HepG2 (cell line): Measurements from ENCODE around the gene FCAMR. TPM values are rescaled to one million over a fixed set of nuclear protein-coding genes. Genes with fewer than 3 reads are reported as not detected.

Source experiments
- ZBTB37 ChIP-seq: sonication (generic); formaldehyde crosslinking; IDR thresholded peaks from 2 replicates; pipeline ENCODE4 v1.4.0; 2020; ENCODE audit warnings: mild to moderate bottlenecking, missing genetic modification reagents
- polyA plus RNA-seq, 8 experiments: library from polyadenylated mRNA; depleted of rRNA in 3 of 8; stranded (reverse) in 7 of 8; unstranded in 1 of 8; fragments of >200 nt; fragmentation: Illumina TruSeq in 4 of 8; extraction: Trizol in 4 of 8; gene quantifications; 2 replicates each; pipeline versions ENCODE4 v1.2.1 to v1.2.3, GENCODE V29; 2011 to 2016; ENCODE audit warnings: low read depth in 4 of 8, missing spikeins in 1 of 8, mixed read lengths in 1 of 8; ENCODE audit not compliant: insufficient read depth in 1 of 8
- total RNA-seq, 5 experiments: library from RNA; depleted of rRNA; stranded (reverse); fragments of >200 nt; fragmentation: Illumina TruSeq; extraction: Trizol; gene quantifications; 2 replicates each; pipeline ENCODE4 v1.2.3, GENCODE V29; 2016; ENCODE audit warnings: low read depth in 1 of 5
- TF ChIP-seq, protein P1 (sequence below), 2 experiments: fragments of 450-650 bp in 1 of 2; sonication (generic) in 1 of 2; formaldehyde crosslinking in 1 of 2; IDR thresholded peaks; 2 replicates each; pipeline versions ENCODE4 v1.6.1 to v1.8.0; 2016 to 2022; ENCODE audit warnings: antibody characterized with exemption in 1 of 2, mild to moderate bottlenecking in 1 of 2, missing genetic modification reagents in 1 of 2

FCAMR gene
- total and polyA plus RNA-seq, 2 of the 13 experiments (the other 11 are each of a cell fraction or from before 2014, with no cell fraction given) = not detected

DNA sequence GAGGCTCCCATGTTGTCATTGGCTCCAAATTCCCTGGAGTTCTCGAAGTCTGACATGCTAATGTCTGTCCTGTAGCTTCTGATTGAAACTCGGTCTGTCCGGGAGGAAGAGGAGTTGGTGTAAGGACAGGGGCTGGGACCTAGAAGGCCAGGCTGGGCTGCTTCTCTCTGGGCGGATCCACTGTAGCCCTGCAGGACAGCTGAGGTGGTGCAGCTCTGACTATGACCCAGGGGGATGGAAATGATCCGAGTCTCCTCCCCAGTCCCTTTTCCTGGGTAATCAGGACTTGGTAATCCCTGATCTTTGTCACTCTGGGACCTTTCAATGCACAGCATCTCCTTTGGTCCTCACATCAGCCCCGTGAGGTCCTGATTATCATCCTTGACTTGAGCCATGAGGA, 38.6 kb downstream of the FCAMR start (continued):
- TF ChIP-seq, protein P1, sequence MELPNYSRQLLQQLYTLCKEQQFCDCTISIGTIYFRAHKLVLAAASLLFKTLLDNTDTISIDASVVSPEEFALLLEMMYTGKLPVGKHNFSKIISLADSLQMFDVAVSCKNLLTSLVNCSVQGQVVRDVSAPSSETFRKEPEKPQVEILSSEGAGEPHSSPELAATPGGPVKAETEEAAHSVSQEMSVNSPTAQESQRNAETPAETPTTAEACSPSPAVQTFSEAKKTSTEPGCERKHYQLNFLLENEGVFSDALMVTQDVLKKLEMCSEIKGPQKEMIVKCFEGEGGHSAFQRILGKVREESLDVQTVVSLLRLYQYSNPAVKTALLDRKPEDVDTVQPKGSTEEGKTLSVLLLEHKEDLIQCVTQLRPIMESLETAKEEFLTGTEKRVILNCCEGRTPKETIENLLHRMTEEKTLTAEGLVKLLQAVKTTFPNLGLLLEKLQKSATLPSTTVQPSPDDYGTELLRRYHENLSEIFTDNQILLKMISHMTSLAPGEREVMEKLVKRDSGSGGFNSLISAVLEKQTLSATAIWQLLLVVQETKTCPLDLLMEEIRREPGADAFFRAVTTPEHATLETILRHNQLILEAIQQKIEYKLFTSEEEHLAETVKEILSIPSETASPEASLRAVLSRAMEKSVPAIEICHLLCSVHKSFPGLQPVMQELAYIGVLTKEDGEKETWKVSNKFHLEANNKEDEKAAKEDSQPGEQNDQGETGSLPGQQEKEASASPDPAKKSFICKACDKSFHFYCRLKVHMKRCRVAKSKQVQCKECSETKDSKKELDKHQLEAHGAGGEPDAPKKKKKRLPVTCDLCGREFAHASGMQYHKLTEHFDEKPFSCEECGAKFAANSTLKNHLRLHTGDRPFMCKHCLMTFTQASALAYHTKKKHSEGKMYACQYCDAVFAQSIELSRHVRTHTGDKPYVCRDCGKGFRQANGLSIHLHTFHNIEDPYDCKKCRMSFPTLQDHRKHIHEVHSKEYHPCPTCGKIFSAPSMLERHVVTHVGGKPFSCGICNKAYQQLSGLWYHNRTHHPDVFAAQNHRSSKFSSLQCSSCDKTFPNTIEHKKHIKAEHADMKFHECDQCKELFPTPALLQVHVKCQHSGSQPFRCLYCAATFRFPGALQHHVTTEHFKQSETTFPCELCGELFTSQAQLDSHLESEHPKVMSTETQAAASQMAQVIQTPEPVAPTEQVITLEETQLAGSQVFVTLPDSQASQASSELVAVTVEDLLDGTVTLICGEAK (IDR thresholded peaks at IDR 0.05) = no peak
- TF ChIP-seq, protein P1 (CRISPR knock-in tag; IDR thresholded peaks at IDR 0.05) = no peak
- no peak for TF ChIP-seq ZBTB37 (CRISPR knock-in tag)
